HTR-8/SVneo (cell line): Measurements from ENCODE around the gene ZBTB5.
"Not testable (repeated sequence)": the region's sequence is repeated elsewhere in the genome, so short reads cannot be mapped to it uniquely, and the experiment has no call there.

Experiments used
- DNase-seq: peaks from one replicate; pipeline ENCODE4 v3.0.0; 2011; ENCODE audit warnings: low spot score, mixed read lengths; ENCODE audit not compliant: insufficient read length
- FAIRE-seq: peaks from 2 replicates; lab custom pipeline; 2011; peaks lifted over from hg19 to GRCh38; lab: Jason Lieb, UNC

ZBTB5 gene

GRCh38 chr9:37428345-37428744 lies 36.9 kb downstream of the ZBTB5 start:
- DNase-seq (no peak), FAIRE-seq (no peak)

- FAIRE-seq (no peak), DNase-seq (no peak)
These were observed 38.4 kb downstream of the ZBTB5 start for GRCh38 chr9:37426846-37427245.

- DNase-seq, FAIRE-seq: not testable (repeated sequence)
These were observed 38.8 kb downstream of the ZBTB5 start for GRCh38 chr9:37426431-37426830.

GRCh38 chr9:37425298-37425752 lies 39.9 kb downstream of the ZBTB5 start:
- DNase-seq (no peak), FAIRE-seq (no peak)

GRCh38 chr9:37424686-37425297 lies 40.5 kb downstream of the ZBTB5 start:
- DNase-seq (no peak), FAIRE-seq (no peak)

- no peak for FAIRE-seq
- no peak for DNase-seq
These were observed 41.0 kb downstream of the ZBTB5 start for GRCh38 chr9:37424204-37424685.

- FAIRE-seq (no peak), DNase-seq (no peak)
These were observed 41.7 kb downstream of the ZBTB5 start for GRCh38 chr9:37423508-37423907.

- FAIRE-seq = peak; percentile 94
- DNase-seq = peak; percentile 79
These were observed 42.8 kb downstream of the ZBTB5 start, which contains the start of gene GRHPR for GRCh38 chr9:37422289-37423104. Gene GRHPR, plus strand, starts transcription at chr9:37422696. Its CDS starts 55 bp downstream, at chr9:37422751.

- DNase-seq (no peak), FAIRE-seq (no peak)
These were observed 43.3 kb downstream of the ZBTB5 start for GRCh38 chr9:37421914-37422288.

GRCh38 chr9:37420271-37421215 lies 44.7 kb downstream of the ZBTB5 start:
- DNase-seq = no peak

GRCh38 chr9:37419204-37419603 lies 46.0 kb downstream of the ZBTB5 start:
- DNase-seq (no peak), FAIRE-seq (no peak)

More at GRCh38 chr9:37420271-37421215, 44.7 kb downstream of the ZBTB5 start:
- FAIRE-seq = no peak

GRCh38 chr9:37417857-37418618 lies 47.2 kb downstream of the ZBTB5 start:
- no peak for FAIRE-seq

GRCh38 chr9:37417252-37417803 lies 47.9 kb downstream of the ZBTB5 start:
- FAIRE-seq (no peak), DNase-seq (no peak)

More at GRCh38 chr9:37417857-37418618, 47.2 kb downstream of the ZBTB5 start:
- DNase-seq = no peak

- FAIRE-seq = peak; percentile 72
- DNase-seq = peak; percentile 74
These were observed 50.1 kb downstream of the ZBTB5 start for GRCh38 chr9:37415011-37415719.

GRCh38 chr9:37414503-37414943 lies 50.7 kb downstream of the ZBTB5 start:
- FAIRE-seq (no peak), DNase-seq (no peak)

- FAIRE-seq = no peak
- DNase-seq = no peak
These were observed 51.9 kb downstream of the ZBTB5 start for GRCh38 chr9:37413311-37413710.

- DNase-seq (peak; percentile 48), FAIRE-seq (no peak)
These were observed 52.7 kb downstream of the ZBTB5 start for GRCh38 chr9:37412431-37413151.
